Uterus (tissue), 4 donors: ENCODE results near the gene SLC5A8. TPM values are rescaled to one million over a fixed set of nuclear protein-coding genes. Genes with fewer than 3 reads are reported as not detected.

ENCODE experiments used
- DNase-seq, 2 donors: peaks; one replicate each; pipeline ENCODE4 v3.0.0-alpha.2; 2019 to 2020
- H3K27ac ChIP-seq, 2 donors: fragments of 200-600 bp; sonication (generic); 1 replicate in 1 of 2; 2 replicates in 1 of 2; pipeline ENCODE4 v1.5.1; 2016 to 2018
- H3K27me3 ChIP-seq, 2 donors: fragments of 200-600 bp; sonication (generic); one replicate each; pipeline ENCODE4 v1.5.1; 2018 to 2019; ENCODE audit warnings: control low read depth in 1 of 2
- H3K36me3 ChIP-seq, 2 donors: fragments of 200-600 bp; sonication (generic); one replicate each; pipeline ENCODE4 v1.5.1; 2019; ENCODE audit warnings: control low read depth in 1 of 2
- H3K4me1 ChIP-seq, 2 donors: fragments of 200-600 bp; sonication (generic); one replicate each; pipeline ENCODE4 v1.5.1; 2018 to 2019; ENCODE audit warnings: control low read depth in 1 of 2
- H3K4me3 ChIP-seq, 2 donors: fragments of 200-600 bp; sonication (generic); 1 replicate in 1 of 2; 2 replicates in 1 of 2; pipeline ENCODE4 v1.5.1; 2018 to 2019; ENCODE audit warnings: mild to moderate bottlenecking in 1 of 2
- H3K9me3 ChIP-seq, 2 donors: fragments of 200-600 bp; sonication (generic); one replicate each; pipeline ENCODE4 v1.5.1; 2019; ENCODE audit warnings: control low read depth in 1 of 2
- POLR2A ChIP-seq, 2 donors: fragments of 450-650 bp; IDR thresholded peaks; one replicate each; pipeline ENCODE4 v1.6.1; 2016; ENCODE audit warnings: antibody characterized with exemption in 2 of 2, mild to moderate bottlenecking in 1 of 2, moderate library complexity in 1 of 2
- intact Hi-C: fragments of 100-400 bp; cut with DNase I; formaldehyde crosslinking; loops from one replicate; pipeline ENCODE4 v1.15.1; 2023; ENCODE audit warnings: low total_unique reads
- total RNA-seq, 4 donors: library from RNA; depleted of rRNA in 3 of 4; stranded (reverse); fragments of >200 nt in 3 of 4; gene quantifications; one replicate each; pipeline versions ENCODE4 v1.1.0 to v1.2.4, GENCODE V29; 2014 to 2023
- TF ChIP-seq, protein P1 (sequence below), 4 experiments: fragments of 200-600 bp in 2 of 4; fragments of 450-650 bp in 2 of 4; sonication (generic) in 2 of 4; IDR thresholded peaks; one replicate each; pipeline ENCODE4 v1.5.1; 2016 to 2019; ENCODE audit warnings: antibody characterized with exemption in 4 of 4, mild to moderate bottlenecking in 2 of 4, moderate library complexity in 1 of 4
- donor health status: DM: yes; HTN: yes; CAD: no.

SLC5A8 gene, protein sequence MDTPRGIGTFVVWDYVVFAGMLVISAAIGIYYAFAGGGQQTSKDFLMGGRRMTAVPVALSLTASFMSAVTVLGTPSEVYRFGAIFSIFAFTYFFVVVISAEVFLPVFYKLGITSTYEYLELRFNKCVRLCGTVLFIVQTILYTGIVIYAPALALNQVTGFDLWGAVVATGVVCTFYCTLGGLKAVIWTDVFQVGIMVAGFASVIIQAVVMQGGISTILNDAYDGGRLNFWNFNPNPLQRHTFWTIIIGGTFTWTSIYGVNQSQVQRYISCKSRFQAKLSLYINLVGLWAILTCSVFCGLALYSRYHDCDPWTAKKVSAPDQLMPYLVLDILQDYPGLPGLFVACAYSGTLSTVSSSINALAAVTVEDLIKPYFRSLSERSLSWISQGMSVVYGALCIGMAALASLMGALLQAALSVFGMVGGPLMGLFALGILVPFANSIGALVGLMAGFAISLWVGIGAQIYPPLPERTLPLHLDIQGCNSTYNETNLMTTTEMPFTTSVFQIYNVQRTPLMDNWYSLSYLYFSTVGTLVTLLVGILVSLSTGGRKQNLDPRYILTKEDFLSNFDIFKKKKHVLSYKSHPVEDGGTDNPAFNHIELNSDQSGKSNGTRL
- under 1 TPM in 1 of 4 donors, not detected in 3; 0.14 TPM for total RNA-seq

DNA sequence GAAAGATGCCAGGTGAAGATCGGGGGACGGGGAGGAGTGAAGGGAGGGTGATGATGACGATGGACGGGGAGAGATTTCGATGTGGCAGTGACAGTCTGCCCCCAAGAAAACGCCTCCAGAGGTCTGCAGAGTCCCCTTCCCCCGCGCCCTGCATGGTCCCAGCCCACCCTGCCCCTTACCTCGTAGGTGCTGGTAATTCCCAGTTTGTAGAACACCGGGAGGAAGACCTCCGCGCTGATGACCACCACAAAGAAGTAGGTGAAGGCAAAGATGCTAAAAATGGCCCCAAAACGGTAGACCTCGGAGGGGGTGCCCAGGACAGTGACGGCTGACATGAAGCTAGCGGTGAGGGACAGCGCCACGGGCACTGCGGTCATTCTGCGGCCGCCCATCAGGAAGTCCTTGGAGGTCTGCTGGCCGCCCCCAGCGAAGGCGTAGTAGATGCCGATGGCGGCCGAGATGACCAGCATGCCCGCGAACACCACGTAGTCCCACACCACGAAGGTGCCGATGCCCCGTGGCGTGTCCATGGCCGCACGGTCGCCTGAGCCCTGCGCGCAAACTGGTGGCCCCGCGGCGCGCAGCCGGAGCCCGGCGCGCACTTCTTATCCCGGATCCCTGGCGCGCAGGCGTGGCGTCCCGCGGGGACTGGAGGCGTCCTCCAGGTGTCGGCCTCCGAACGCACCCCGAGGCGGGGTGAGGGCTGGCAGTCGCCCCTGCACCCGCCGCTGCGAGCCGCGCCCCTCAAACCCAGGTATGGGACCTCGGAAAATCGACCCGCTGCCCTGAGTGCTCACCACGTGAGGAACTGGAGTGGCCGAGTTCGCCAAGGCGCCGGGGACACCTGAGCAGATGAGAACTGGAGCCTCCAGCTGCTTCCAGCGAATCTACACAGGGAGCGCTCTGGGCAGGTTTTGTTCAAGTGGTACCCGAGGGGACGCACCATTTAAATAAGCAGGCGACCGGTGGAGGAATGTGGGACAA lies at the start of gene SLC5A8:
SLC5A8 (minus strand) TSS at position 920 of the 984 bp plus-strand sequence; CDS start at position 530, 390 bp downstream.
- no peaks in the 10 kb centered on the region for H3K36me3 ChIP-seq
- intact Hi-C loops, result no loop called here
- peaks cover 0 to 19% of the 10 kb centered on the region in 2 donors for H3K27me3 ChIP-seq
- no peak within 1 kb of the TSS for H3K27ac ChIP-seq
- TF ChIP-seq, protein P1, sequence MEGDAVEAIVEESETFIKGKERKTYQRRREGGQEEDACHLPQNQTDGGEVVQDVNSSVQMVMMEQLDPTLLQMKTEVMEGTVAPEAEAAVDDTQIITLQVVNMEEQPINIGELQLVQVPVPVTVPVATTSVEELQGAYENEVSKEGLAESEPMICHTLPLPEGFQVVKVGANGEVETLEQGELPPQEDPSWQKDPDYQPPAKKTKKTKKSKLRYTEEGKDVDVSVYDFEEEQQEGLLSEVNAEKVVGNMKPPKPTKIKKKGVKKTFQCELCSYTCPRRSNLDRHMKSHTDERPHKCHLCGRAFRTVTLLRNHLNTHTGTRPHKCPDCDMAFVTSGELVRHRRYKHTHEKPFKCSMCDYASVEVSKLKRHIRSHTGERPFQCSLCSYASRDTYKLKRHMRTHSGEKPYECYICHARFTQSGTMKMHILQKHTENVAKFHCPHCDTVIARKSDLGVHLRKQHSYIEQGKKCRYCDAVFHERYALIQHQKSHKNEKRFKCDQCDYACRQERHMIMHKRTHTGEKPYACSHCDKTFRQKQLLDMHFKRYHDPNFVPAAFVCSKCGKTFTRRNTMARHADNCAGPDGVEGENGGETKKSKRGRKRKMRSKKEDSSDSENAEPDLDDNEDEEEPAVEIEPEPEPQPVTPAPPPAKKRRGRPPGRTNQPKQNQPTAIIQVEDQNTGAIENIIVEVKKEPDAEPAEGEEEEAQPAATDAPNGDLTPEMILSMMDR (IDR thresholded peaks at IDR 0.05), result no peak
- TF ChIP-seq POLR2A (IDR thresholded peaks at IDR 0.05), result no peak
- H3K9me3 ChIP-seq, result no peaks in the 10 kb centered on the region
- no peak for DNase-seq
- no peaks in the 10 kb centered on the region for H3K4me1 ChIP-seq
- no peak within 1 kb of the TSS for H3K4me3 ChIP-seq

DNA sequence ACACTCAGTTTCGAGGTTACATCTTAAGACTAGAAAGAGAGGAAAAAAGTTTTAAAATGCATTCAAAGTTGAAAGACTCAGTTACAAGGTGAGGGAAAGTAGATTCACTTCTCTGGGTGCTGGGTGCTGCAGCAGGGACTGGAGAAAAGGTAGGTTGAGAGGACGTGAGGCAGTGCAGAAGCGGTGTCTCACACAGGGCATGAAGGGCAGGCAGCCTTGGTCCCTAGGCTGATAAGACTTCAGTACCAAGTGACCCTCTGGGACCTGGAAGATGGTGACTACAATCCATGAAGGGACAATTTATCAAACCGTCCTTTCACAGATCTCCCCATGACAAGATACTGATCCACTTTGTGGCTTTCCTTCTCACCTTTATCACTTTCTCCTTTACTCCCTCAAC lies 47.3 kb upstream of the SLC5A8 start:
- intact Hi-C loops, result no loop called here
- Histone ChIP-seq H3K9me3 (no peaks in the 10 kb centered on the region), H3K36me3 (no peaks in the 10 kb centered on the region), H3K27me3 (no peaks in the 10 kb centered on the region), H3K4me3 (no peak overlapping the region), H3K4me1 (no peaks in the 10 kb centered on the region), H3K27ac (no peak overlapping the region)
- no peak for TF ChIP-seq POLR2A (IDR thresholded peaks at IDR 0.05)
- TF ChIP-seq, protein P1 (IDR thresholded peaks at IDR 0.05), result no peak
- DNase-seq, result no peak

DNA sequence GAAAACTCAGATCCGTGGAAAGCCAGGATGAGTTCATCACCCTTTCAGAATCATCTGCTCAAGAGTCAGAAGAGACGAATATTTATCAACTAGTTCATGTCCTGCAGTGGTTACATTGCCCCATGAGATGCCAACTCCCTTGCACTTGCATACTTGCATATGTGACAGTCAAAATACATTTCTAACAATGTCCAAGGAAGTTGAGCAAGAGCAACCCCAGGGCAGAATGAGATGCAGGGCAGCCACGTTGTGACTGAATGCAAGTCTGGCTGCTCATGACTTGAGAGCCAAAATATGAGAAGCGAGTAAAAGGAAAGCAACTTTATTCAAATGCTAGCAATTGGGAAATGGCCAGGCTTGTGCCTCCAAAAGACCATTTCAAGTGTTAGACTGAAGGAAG lies 46.2 kb upstream of the SLC5A8 start:
- no peak for TF ChIP-seq POLR2A (IDR thresholded peaks at IDR 0.05)
- TF ChIP-seq, protein P1 (IDR thresholded peaks at IDR 0.05), result no peak
- no peak overlapping the region for H3K27ac ChIP-seq
- H3K4me3 ChIP-seq, result no peak overlapping the region
- intact Hi-C loops, result no loop called here
- no peaks in the 10 kb centered on the region for H3K9me3 ChIP-seq
- H3K27me3 ChIP-seq, result no peaks in the 10 kb centered on the region
- DNase-seq, result no peak
- H3K4me1 ChIP-seq, result no peaks in the 10 kb centered on the region
- H3K36me3 ChIP-seq, result no peaks in the 10 kb centered on the region

DNA sequence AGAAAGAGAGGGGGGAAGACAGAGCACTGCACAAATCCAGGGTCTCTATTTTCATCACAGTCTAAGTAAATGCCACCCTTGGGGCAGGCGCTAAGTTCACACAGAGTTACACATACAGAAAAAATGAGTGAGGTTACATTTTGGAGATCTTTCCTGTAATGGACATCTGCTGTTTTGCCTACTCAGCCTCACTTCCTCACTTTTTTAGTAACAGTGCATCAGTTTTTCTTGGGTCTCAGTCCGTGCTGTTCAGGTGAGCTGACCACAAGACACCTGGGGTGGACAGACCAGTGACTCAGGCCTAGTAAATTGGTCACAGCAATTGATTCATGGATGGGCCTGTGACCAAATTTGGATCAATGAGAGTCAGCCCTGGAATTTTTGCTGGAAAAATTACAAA lies 33.6 kb upstream of the SLC5A8 start:
- no peaks in the 10 kb centered on the region for H3K36me3 ChIP-seq
- no peak overlapping the region for H3K4me3 ChIP-seq
- no peak for DNase-seq
- no peaks in the 10 kb centered on the region for H3K27me3 ChIP-seq
- no peaks in the 10 kb centered on the region for H3K4me1 ChIP-seq
- H3K27ac ChIP-seq, result no peak overlapping the region
- intact Hi-C loops, result no loop called here
- TF ChIP-seq POLR2A (IDR thresholded peaks at IDR 0.05), result no peak
- TF ChIP-seq, protein P1 (IDR thresholded peaks at IDR 0.05), result no peak
- H3K9me3 ChIP-seq, result no peaks in the 10 kb centered on the region
